Naive thymus-derived CD4-positive, alpha-beta T cell (primary cell): Measurements from ENCODE around the gene NUDT3. TPM values are rescaled to one million over a fixed set of nuclear protein-coding genes. Genes with fewer than 3 reads are reported as not detected.
A peak's percentile ranks its signal among the peaks of the same experiment; 100 is the strongest.

Source experiments
- ATAC-seq: fragments of 150-1000 bp; cut with Tn5 transposase; 2 replicates; pipeline ENCODE4 v1.10.0; 2021; ENCODE audit warnings: mild to moderate bottlenecking, moderate library complexity
- CTCF ChIA-PET: fragments of 350-600 bp; sonication (Branson Sonifier 250); formaldehyde crosslinking; loops from one replicate; lab custom pipeline; 2021; ENCODE audit warnings: antibody characterized with exemption; lab: Charles Lee
- POLR2A ChIA-PET: fragments of 350-600 bp; sonication (Branson Sonifier 250); formaldehyde crosslinking; loops from one replicate; lab custom pipeline; 2021; ENCODE audit warnings: antibody characterized with exemption, inconsistent platforms; lab: Charles Lee
- DNase-seq, 9 donors: peaks; one replicate each; pipeline versions ENCODE4 v3.0.0 to v3.0.0-alpha.2; 2020 to 2022; ENCODE audit warnings: mixed read lengths in 1 of 9
- H3K27ac ChIP-seq: one replicate; pipeline ENCODE4 v1.7.0; 2013; ENCODE audit warnings: mild to moderate bottlenecking, low read depth, low read length, moderate library complexity
- H3K27me3 ChIP-seq, 2 donors: one replicate each; pipeline ENCODE4 v1.7.0; 2013; ENCODE audit warnings: low read length in 2 of 2, mild to moderate bottlenecking in 2 of 2, moderate library complexity in 2 of 2; ENCODE audit not compliant: control insufficient read depth in 2 of 2, insufficient read depth in 2 of 2
- H3K36me3 ChIP-seq, 3 experiments: 1 replicate in 2 of 3; 2 replicates in 1 of 3; pipeline ENCODE4 v1.7.0; 2013; ENCODE audit warnings: low read length in 3 of 3, mild to moderate bottlenecking in 3 of 3, moderate library complexity in 1 of 3; ENCODE audit not compliant: insufficient read depth in 3 of 3, control insufficient read depth in 2 of 3
- H3K4me1 ChIP-seq, 2 donors: one replicate each; pipeline ENCODE4 v1.7.0; 2013; ENCODE audit warnings: low read length in 2 of 2, mild to moderate bottlenecking in 2 of 2, moderate library complexity in 1 of 2; ENCODE audit not compliant: control insufficient read depth in 2 of 2, insufficient read depth in 2 of 2
- H3K4me3 ChIP-seq: 2 replicates; pipeline ENCODE4 v1.7.0; 2013; ENCODE audit warnings: mild to moderate bottlenecking, low read length
- H3K9me3 ChIP-seq, 3 experiments: 1 replicate in 2 of 3; 2 replicates in 1 of 3; pipeline ENCODE4 v1.7.0; 2013; ENCODE audit warnings: low read length in 3 of 3; ENCODE audit not compliant: control insufficient read depth in 2 of 3
- H3K27ac Mint-ChIP-seq, 9 donors: one replicate each; pipeline ENCODE4 v1.8.0; 2020 to 2022; ENCODE audit warnings: mixed read lengths in 9 of 9, mild to moderate bottlenecking in 8 of 9, moderate library complexity in 5 of 9, inconsistent platforms in 2 of 9
- H3K27me3 Mint-ChIP-seq, 5 donors: one replicate each; pipeline ENCODE4 v1.8.0; 2021 to 2022; ENCODE audit warnings: mixed read lengths in 5 of 5, mild to moderate bottlenecking in 1 of 5
- H3K36me3 Mint-ChIP-seq, 5 donors: one replicate each; pipeline ENCODE4 v1.8.0; 2020 to 2022; ENCODE audit warnings: mixed read lengths in 5 of 5, mild to moderate bottlenecking in 3 of 5, inconsistent platforms in 1 of 5
- H3K4me1 Mint-ChIP-seq, 7 donors: one replicate each; pipeline ENCODE4 v1.8.0; 2020 to 2022; ENCODE audit warnings: mixed read lengths in 7 of 7, mild to moderate bottlenecking in 3 of 7, inconsistent platforms in 1 of 7
- H3K4me3 Mint-ChIP-seq, 10 donors: one replicate each; pipeline ENCODE4 v1.8.0; 2020 to 2022; ENCODE audit warnings: mild to moderate bottlenecking in 10 of 10, mixed read lengths in 10 of 10, moderate library complexity in 6 of 10, inconsistent platforms in 2 of 10
- H3K9me3 Mint-ChIP-seq, 11 donors: one replicate each; pipeline ENCODE4 v1.8.0; 2020 to 2022; ENCODE audit warnings: mixed read lengths in 11 of 11, mild to moderate bottlenecking in 4 of 11, inconsistent platforms in 1 of 11, moderate library complexity in 1 of 11
- intact Hi-C, 2 donors: fragments of 100-400 bp; cut with micrococcal nuclease; formaldehyde crosslinking; loops; one replicate each; pipeline ENCODE4 v1.15.1; 2023
- polyA plus RNA-seq, 2 donors: library from polyadenylated mRNA; unstranded; fragments of 300-500 nt; fragmentation: Illumina TruSeq; gene quantifications; one replicate each; pipeline ENCODE4 v1.2.3, GENCODE V29; 2021
- total RNA-seq, 6 experiments: library from RNA in 5 of 6; stranded (reverse) in 5 of 6; gene quantifications; 1 replicate in 5 of 6; 2 replicates in 1 of 6; pipeline ENCODE4 v1.2.3 and lab custom pipeline; 2021 to 2026

Gene NUDT3
- total RNA-seq (10 to 100 TPM; 16.2 to 29.7 (median 25.4) TPM), polyA plus RNA-seq (10 to 100 TPM; 10.4 to 11.5 TPM), total RNA-seq (lab: John Stamatoyannopoulos, UW) (45.9 reads per million, percentile 69 among the genes with 10 or more reads in this experiment)

DNA sequence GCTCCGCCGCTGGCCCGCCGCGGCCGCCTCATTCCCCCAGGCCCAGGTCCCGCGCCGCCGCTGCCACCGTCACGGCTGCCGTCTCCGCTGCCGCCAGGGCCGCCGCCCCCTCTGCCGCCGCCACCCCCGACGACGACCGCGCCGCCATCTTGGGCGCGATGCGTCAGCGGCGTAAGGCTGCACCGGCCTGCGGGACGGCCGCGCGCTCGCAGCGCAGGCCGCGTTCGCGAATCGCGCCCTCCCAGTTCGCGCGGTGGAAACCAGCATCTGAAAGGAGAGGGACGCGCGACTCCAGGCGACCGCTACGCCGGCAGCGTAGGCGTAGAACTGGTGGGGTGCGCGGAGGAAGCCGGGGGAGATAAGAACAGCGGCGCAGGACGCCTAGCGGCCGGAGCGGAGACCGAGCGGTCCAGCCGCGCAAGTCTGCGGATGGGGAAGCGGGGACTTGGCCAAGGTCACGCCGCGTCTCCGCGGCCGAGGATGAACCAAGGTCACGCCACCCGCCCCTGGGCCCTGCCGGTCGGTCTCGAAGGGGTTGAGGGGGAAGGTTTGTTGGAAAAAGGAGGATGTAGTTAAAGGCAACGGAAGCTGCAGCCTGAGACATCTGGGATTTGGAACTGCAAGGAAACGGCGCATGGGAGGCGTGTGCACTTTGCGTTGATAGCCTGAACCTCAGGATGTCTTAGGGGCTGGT lies at the start of gene NUDT3:
Gene NUDT3 (minus strand): TSS at position 173 of the 694 bp plus-strand sequence. CDS start 307 bp downstream, outside the sequence.
- H3K27me3 ChIP-seq: no peaks in the 10 kb centered on the region
- peak within 1 kb of the TSS; percentile 92 for H3K4me3 ChIP-seq
- Mint-ChIP-seq H3K27ac (peak within 1 kb of the TSS in 8 of 9 donors; percentile 89 to 95 (median 92)), H3K27me3 (peaks cover 0 to 2% (median 0%) of the 10 kb centered on the region in 5 donors), H3K4me3 (peak within 1 kb of the TSS in 4 of 10 donors; percentile 79 to 99 (median 98)), H3K4me1 (peaks cover 0 to 28% (median 23%) of the 10 kb centered on the region in 7 donors), H3K9me3 (peaks cover 0 to 4% (median 0%) of the 10 kb centered on the region in 11 donors), H3K36me3 (peaks cover 0 to 4% (median 0%) of the 10 kb centered on the region in 5 donors)
- H3K9me3 ChIP-seq: no peaks in the 10 kb centered on the region
- ChIA-PET POLR2A (interaction anchor here (0.7 to 3.5 kb wide), 4 partner anchors 122 to 197 kb away, joined by 3 to 19 read pairs (median 8); partner anchors contain the start of genes HMGA1 and SMIM29), CTCF (interaction anchor here (0.5 to 1.2 kb wide), 4 partner anchors 22 to 210 kb away, joined by 3 to 6 read pairs (median 4); no protein-coding TSS in a partner anchor)
- intact Hi-C loops: loop anchor here (2.0 to 5.0 kb wide), 10 partner anchors 22 to 1730 kb away; partner anchors contain the start of genes SMIM29 (in 2 of the 2), HMGA1 (in 1 of the 2), MAPK14 (in 1 of the 2) and RPS10 (in 1 of the 2)
- ATAC-seq (peak; percentile 93), DNase-seq (peak; percentile 88 to 98 (median 93))
- peaks cover 11 to 16% of the 10 kb centered on the region in 2 donors for H3K4me1 ChIP-seq
- H3K27ac ChIP-seq: peak within 1 kb of the TSS; percentile 85
- H3K36me3 ChIP-seq: no peaks in the 10 kb centered on the region

DNA sequence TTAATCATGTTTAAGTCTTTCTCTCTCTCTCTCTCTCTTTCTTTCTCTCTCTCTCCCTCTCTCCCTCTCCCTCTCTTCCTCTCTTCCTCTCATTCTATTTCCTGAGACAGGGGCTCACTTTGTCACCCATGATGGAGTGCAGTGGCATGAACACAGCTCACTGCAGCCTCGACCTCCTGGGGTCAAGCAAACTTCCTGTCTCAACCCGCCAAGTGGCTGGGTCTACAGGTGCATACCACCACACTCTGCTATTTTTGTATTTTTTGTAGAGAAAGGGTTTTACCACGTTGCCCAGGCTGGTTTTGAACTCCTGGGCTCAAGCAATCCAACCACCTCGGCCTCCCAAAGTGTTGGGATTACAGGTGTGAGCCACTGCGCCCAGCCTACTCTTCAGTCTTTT lies 49.1 kb upstream of the NUDT3 start:
- intact Hi-C loops: no loop called here
- no peaks in the 10 kb centered on the region for H3K36me3 ChIP-seq
- no peaks in the 10 kb centered on the region for H3K4me1 ChIP-seq
- no peaks in the 10 kb centered on the region for H3K9me3 ChIP-seq
- peaks cover 0 to 6% (median 0%) of the 10 kb centered on the region in 5 donors for H3K36me3 Mint-ChIP-seq
- ATAC-seq: no peak
- H3K27ac Mint-ChIP-seq: peak overlapping the region in 1 of 9 donors; percentile 52
- H3K4me1 Mint-ChIP-seq: peaks cover 0 to 2% (median 0%) of the 10 kb centered on the region in 7 donors
- peaks cover 0 to 7% (median 0%) of the 10 kb centered on the region in 11 donors for H3K9me3 Mint-ChIP-seq
- no peak overlapping the region for H3K27ac ChIP-seq
- H3K4me3 ChIP-seq: no peak overlapping the region
- ChIA-PET CTCF (interaction anchor here (0.6 kb wide), 1 partner anchor 26 kb away, joined by 4 read pairs; no protein-coding TSS in a partner anchor), POLR2A (no interaction called here)
- DNase-seq: no peak
- no peak overlapping the region for H3K4me3 Mint-ChIP-seq
- no peaks in the 10 kb centered on the region for H3K27me3 ChIP-seq
- peaks cover 0 to 4% (median 0%) of the 10 kb centered on the region in 5 donors for H3K27me3 Mint-ChIP-seq

DNA sequence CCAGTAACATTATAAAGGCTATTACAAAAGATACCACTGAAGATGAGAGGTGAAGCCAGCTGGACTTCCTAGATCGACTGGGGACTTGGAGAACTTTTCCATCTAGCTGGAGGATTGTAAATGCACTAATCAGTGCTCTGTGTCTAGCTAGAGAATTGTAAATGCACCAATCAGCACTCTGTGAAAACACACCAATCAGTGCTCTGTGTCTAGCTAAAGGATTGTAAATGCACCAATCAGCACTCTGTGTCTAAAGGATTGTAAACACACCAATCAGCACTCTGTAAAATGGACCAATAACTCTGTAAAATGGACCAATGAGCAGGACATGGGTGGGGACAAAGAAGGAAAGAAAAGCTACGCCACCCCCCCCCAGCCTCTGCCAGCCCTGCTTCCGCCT lies 47.0 kb upstream of the NUDT3 start:
- Mint-ChIP-seq H3K4me1 (peaks cover 0 to 4% (median 0%) of the 10 kb centered on the region in 7 donors), H3K9me3 (peaks cover 0 to 7% (median 0%) of the 10 kb centered on the region in 11 donors), H3K27ac (no peak overlapping the region), H3K4me3 (no peak overlapping the region), H3K27me3 (peaks cover 0 to 4% (median 0%) of the 10 kb centered on the region in 5 donors), H3K36me3 (peaks cover 0 to 6% (median 0%) of the 10 kb centered on the region in 5 donors)
- Histone ChIP-seq H3K27ac (no peak overlapping the region), H3K4me1 (no peaks in the 10 kb centered on the region), H3K4me3 (no peak overlapping the region), H3K36me3 (no peaks in the 10 kb centered on the region), H3K27me3 (no peaks in the 10 kb centered on the region), H3K9me3 (no peaks in the 10 kb centered on the region)
- ATAC-seq: no peak
- no peak for DNase-seq
- ChIA-PET CTCF (no interaction called here), POLR2A (no interaction called here)
- intact Hi-C loops: no loop called here

DNA sequence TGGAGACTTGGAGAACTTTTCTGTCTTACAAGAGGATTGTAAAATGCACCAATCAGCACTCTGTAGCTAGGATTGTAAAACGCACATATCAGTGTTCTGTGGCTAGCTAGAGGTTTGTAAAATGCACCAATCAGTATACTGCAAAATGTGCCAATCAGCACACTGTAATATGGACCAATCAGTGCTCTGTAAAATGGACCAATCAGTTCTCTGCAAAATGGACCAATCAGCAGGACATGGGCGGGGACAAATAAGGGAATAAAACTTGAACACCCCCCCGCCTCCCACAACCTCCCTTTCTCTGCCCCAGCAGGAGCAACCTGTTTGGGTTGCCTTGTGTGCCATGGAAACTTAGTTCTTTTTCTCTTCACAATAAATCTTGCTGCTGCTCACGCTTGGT lies 46.2 kb upstream of the NUDT3 start:
- Mint-ChIP-seq H3K4me1 (peaks cover 0 to 4% (median 0%) of the 10 kb centered on the region in 7 donors), H3K9me3 (peaks cover 0 to 7% (median 0%) of the 10 kb centered on the region in 11 donors), H3K27me3 (peaks cover 0 to 4% (median 0%) of the 10 kb centered on the region in 5 donors), H3K4me3 (no peak overlapping the region), H3K36me3 (peaks cover 0 to 6% (median 0%) of the 10 kb centered on the region in 5 donors), H3K27ac (peak overlapping the region in 1 of 9 donors; percentile 2)
- no peak for ATAC-seq
- H3K27me3 ChIP-seq: no peaks in the 10 kb centered on the region
- ChIA-PET CTCF (no interaction called here), POLR2A (no interaction called here)
- intact Hi-C loops: no loop called here
- DNase-seq: no peak
- no peak overlapping the region for H3K27ac ChIP-seq
- H3K4me1 ChIP-seq: no peaks in the 10 kb centered on the region
- no peak overlapping the region for H3K4me3 ChIP-seq
- H3K9me3 ChIP-seq: no peaks in the 10 kb centered on the region
- no peaks in the 10 kb centered on the region for H3K36me3 ChIP-seq

DNA sequence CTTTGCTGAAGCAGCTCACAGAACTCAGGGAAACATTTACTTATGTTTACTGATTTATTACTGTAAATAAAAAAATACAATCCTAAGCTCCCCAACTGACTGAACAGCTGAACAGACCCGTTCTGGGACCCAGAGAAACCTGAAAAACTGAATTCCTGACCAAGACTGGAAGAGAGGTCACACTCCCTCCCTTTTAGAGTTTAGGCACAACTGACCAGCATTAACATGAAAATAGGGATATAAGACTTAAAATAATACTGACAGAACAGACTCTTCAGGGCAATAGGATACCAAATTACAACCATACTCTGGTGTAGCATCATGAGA lies 45.1 kb upstream of the NUDT3 start:
- H3K27ac Mint-ChIP-seq: no peak overlapping the region
- no peak overlapping the region for H3K4me3 Mint-ChIP-seq
- H3K36me3 Mint-ChIP-seq: peaks cover 0 to 6% (median 0%) of the 10 kb centered on the region in 5 donors
- H3K9me3 Mint-ChIP-seq: peaks cover 0 to 7% (median 0%) of the 10 kb centered on the region in 11 donors
- ATAC-seq (no peak), DNase-seq (no peak)
- Histone ChIP-seq H3K9me3 (no peaks in the 10 kb centered on the region), H3K4me1 (no peaks in the 10 kb centered on the region), H3K4me3 (no peak overlapping the region), H3K27ac (no peak overlapping the region), H3K36me3 (no peaks in the 10 kb centered on the region), H3K27me3 (no peaks in the 10 kb centered on the region)
- H3K27me3 Mint-ChIP-seq: peaks cover 0 to 4% (median 0%) of the 10 kb centered on the region in 5 donors
- ChIA-PET CTCF (no interaction called here), POLR2A (no interaction called here)
- intact Hi-C loops: no loop called here
- peaks cover 0 to 4% (median 0%) of the 10 kb centered on the region in 7 donors for H3K4me1 Mint-ChIP-seq

DNA sequence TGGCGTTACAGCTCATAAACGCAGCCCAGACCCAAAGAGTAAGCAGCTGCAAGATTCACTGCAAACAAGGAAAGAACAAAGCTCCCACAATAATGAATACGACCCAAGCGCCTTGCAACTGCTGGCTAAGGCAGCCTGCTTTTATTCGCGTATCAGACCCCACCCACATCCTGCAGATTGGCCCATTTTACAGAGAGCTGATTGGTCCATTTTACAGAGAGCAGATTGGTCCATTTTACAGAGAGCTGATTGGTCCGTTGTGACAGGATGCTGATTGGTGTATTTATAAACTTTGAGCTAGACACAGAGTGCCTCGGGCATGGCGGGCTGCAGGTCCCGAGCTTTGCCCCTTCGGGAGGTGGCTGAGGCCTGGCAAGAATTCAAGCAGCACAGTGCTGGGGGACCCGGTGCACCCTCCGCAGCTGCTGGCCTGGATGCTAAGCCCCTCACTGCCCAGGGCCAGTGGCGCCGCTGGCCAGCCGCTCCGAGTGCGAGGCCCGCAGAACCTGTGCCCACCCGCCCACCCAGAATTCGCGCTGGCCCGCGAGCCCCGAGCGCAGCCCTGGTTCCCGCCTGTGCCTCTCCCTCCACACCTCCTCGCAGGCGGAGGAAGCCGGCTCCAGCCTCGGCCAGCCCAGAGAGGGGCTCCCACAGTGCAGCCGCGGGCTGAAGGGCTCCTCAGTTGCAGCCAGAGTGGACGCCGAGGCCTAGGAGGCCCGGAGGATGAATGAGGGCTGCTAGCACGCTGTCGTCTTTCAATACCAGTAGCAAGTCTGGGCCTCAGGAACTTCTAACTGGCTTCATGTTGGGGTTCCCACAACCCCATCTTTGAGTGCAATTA lies 44.6 kb upstream of the NUDT3 start:
- peaks cover 0 to 4% (median 0%) of the 10 kb centered on the region in 7 donors for H3K4me1 Mint-ChIP-seq
- ATAC-seq: no peak
- Histone ChIP-seq H3K27me3 (no peaks in the 10 kb centered on the region), H3K27ac (no peak overlapping the region), H3K4me3 (no peak overlapping the region), H3K36me3 (no peaks in the 10 kb centered on the region), H3K9me3 (no peaks in the 10 kb centered on the region), H3K4me1 (no peaks in the 10 kb centered on the region)
- ChIA-PET POLR2A (no interaction called here), CTCF (no interaction called here)
- H3K27me3 Mint-ChIP-seq: peaks cover 0 to 4% (median 0%) of the 10 kb centered on the region in 5 donors
- H3K9me3 Mint-ChIP-seq: peaks cover 0 to 7% (median 0%) of the 10 kb centered on the region in 11 donors
- no peak overlapping the region for H3K27ac Mint-ChIP-seq
- intact Hi-C loops: no loop called here
- H3K36me3 Mint-ChIP-seq: peaks cover 0 to 6% (median 0%) of the 10 kb centered on the region in 5 donors
- H3K4me3 Mint-ChIP-seq: no peak overlapping the region
- DNase-seq: no peak
